Activated CD8-positive, alpha-beta memory T cell treated with anti-CD3 and anti-CD28 coated beads for 36 hours (primary cell): ENCODE measurements around the gene CSTF3. TPM values are rescaled to one million over a fixed set of nuclear protein-coding genes. Genes with fewer than 3 reads are reported as not detected.

ENCODE experiments used
- total RNA-seq, 2 experiments: library from RNA; stranded (reverse); gene quantifications; one replicate each; pipeline ENCODE4 v1.2.3, GENCODE V29; 2021

Gene CSTF3
- total RNA-seq, 2 experiments from 2014 or later, result 33.7 to 40.2 TPM

Other genes starting within 250 kb of the CSTF3 start
- 1 to 10 TPM; 2.5 to 2.8 TPM for gene DEPDC7, start 145.6 kb downstream of the CSTF3 start, total RNA-seq
- gene TCP11L1, start 121.9 kb downstream of the CSTF3 start, total RNA-seq, result 10 to 100 TPM; 21.0 to 21.2 TPM
- gene HIPK3, start 95.9 kb upstream of the CSTF3 start, total RNA-seq, result 10 to 100 TPM; 41.2 to 43.8 TPM
- not detected for gene KIAA1549L, start 214.6 kb upstream of the CSTF3 start, total RNA-seq